ENCODE results near the gene TRAF2. TPM values are rescaled to one million over a fixed set of nuclear protein-coding genes. Genes with fewer than 3 reads are reported as not detected.
A peak's percentile ranks its signal among the peaks of the same experiment; 100 is the strongest.

The TRAF2 gene
- total and polyA plus RNA-seq, 2 of the 4 experiments (the other 2 are of a cell fraction): 6.6 to 12.0 TPM

DNA sequence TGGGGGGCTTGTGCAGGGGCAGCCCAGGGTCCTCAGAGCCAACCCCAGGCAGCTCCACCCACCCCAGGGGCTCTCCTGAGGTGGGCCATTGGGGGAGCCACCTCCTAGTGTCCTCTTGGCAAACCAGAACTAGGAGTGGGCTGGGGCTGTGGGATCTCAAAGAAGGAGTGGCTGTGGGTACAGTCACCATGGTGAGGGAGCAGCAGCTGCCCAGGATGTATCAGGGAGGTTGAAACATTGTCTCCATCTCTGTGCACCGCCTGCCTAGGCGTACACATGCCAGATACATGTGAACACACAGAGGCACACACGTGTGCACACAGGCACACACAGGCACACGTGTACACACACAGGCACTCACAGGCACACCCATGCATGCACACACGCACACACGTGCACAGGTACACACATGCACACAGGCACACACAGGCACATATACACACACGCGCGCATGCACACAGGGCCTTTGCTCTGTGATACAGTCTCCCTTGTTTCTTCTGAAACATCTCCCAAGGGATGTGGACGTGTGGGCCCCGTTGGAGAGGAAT lies 76.5 kb downstream of the TRAF2 start:
- Histone ChIP-seq H4K91ac (ENCODE audit: insufficient read depth, low read depth, low read length) (no peak overlapping the region), H3K4me1 (ENCODE audit: control insufficient read depth, insufficient read depth, low read length) (no peaks in the 10 kb centered on the region), H3K14ac (replicated peaks; ENCODE audit: low read depth, low read length) (no peak overlapping the region), H2BK5ac (ENCODE audit: low read depth, low read length, poor library complexity, severe bottlenecking) (no peak overlapping the region), H4K5ac (ENCODE audit: low read depth, low read length) (no peak overlapping the region), H3K9ac (ENCODE audit: low read depth, low read length) (no peak overlapping the region), H3K79me1 (ENCODE audit: low read depth in 1 of 2, low read length in 2 of 2) (no peaks in the 10 kb centered on the region), H3K27me3 (ENCODE audit: control insufficient read depth, insufficient read depth, low read length) (peaks cover 24% of the 10 kb centered on the region), H3K9me3 (ENCODE audit: control insufficient read depth, insufficient read depth, low read length) (no peaks in the 10 kb centered on the region), H3K18ac (ENCODE audit: low read depth, low read length) (no peak overlapping the region), H4K20me1 (ENCODE audit: insufficient read depth, low read length) (no peaks in the 10 kb centered on the region), H3K4me2 (ENCODE audit: low read depth, low read length) (no peak overlapping the region), H3K23ac (ENCODE audit: low read depth, low read length) (no peak overlapping the region), H2BK15ac (ENCODE audit: low read depth, low read length) (no peak overlapping the region), H3K56ac (ENCODE audit: extremely low read depth, insufficient read depth, low read length) (no peak overlapping the region), H3K4ac (ENCODE audit: low read depth, low read length) (no peak overlapping the region), H2AK5ac (ENCODE audit: low read depth, low read length) (no peak overlapping the region), H3K9me1 (ENCODE audit: insufficient read depth, low read length) (peaks cover 2% of the 10 kb centered on the region; the same call in 1 of the 2 replicates), H2BK20ac (ENCODE audit: low read depth, low read length) (no peak overlapping the region), H2AFZ (replicated peaks; ENCODE audit: low read length, poor library complexity) (peak overlapping the region; percentile 3), H3K36me3 (ENCODE audit: control insufficient read depth, insufficient read depth, low read length) (no peaks in the 10 kb centered on the region), H2BK120ac (ENCODE audit: low read depth, low read length) (no peak overlapping the region), H2AK9ac (replicated peaks; ENCODE audit: low read depth, low read length, poor library complexity) (no peak overlapping the region), H3K4me3 (ENCODE audit: insufficient read depth, low read depth, low read length) (no peak overlapping the region), H3K27ac (ENCODE audit: insufficient read depth, low read length) (no peak overlapping the region), H4K8ac (ENCODE audit: low read depth in 2 of 2, low read length in 2 of 2) (no peak overlapping the region)
- ATAC-seq (ENCODE audit: low read depth) (no peak), DNase-seq (no peak)
- POLR2A ChIA-PET (ENCODE audit: unreplicated experiment): no interaction called here
- TF ChIP-seq POLR2A (IDR thresholded peaks at IDR 0.05; ENCODE audit: low read depth, low read length): no peak
- no peak for TF ChIP-seq MXI1 (IDR thresholded peaks at IDR 0.05; ENCODE audit: borderline replicate concordance, low read depth, low read length)
- TF ChIP-seq, protein P1, sequence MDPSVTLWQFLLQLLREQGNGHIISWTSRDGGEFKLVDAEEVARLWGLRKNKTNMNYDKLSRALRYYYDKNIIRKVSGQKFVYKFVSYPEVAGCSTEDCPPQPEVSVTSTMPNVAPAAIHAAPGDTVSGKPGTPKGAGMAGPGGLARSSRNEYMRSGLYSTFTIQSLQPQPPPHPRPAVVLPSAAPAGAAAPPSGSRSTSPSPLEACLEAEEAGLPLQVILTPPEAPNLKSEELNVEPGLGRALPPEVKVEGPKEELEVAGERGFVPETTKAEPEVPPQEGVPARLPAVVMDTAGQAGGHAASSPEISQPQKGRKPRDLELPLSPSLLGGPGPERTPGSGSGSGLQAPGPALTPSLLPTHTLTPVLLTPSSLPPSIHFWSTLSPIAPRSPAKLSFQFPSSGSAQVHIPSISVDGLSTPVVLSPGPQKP (IDR thresholded peaks at IDR 0.05; ENCODE audit: borderline replicate concordance, low read depth, low read length): no peak
- TF ChIP-seq MAFK (IDR thresholded peaks at IDR 0.05; ENCODE audit: low read depth, low read length): no peak
- TF ChIP-seq SMC3 (IDR thresholded peaks at IDR 0.05; ENCODE audit: low read depth, low read length): no peak
- TF ChIP-seq, protein P2, sequence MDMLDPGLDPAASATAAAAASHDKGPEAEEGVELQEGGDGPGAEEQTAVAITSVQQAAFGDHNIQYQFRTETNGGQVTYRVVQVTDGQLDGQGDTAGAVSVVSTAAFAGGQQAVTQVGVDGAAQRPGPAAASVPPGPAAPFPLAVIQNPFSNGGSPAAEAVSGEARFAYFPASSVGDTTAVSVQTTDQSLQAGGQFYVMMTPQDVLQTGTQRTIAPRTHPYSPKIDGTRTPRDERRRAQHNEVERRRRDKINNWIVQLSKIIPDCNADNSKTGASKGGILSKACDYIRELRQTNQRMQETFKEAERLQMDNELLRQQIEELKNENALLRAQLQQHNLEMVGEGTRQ (IDR thresholded peaks at IDR 0.05; ENCODE audit: low read depth, low read length): no peak
- TF ChIP-seq, protein P3, sequence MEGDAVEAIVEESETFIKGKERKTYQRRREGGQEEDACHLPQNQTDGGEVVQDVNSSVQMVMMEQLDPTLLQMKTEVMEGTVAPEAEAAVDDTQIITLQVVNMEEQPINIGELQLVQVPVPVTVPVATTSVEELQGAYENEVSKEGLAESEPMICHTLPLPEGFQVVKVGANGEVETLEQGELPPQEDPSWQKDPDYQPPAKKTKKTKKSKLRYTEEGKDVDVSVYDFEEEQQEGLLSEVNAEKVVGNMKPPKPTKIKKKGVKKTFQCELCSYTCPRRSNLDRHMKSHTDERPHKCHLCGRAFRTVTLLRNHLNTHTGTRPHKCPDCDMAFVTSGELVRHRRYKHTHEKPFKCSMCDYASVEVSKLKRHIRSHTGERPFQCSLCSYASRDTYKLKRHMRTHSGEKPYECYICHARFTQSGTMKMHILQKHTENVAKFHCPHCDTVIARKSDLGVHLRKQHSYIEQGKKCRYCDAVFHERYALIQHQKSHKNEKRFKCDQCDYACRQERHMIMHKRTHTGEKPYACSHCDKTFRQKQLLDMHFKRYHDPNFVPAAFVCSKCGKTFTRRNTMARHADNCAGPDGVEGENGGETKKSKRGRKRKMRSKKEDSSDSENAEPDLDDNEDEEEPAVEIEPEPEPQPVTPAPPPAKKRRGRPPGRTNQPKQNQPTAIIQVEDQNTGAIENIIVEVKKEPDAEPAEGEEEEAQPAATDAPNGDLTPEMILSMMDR (conservative IDR thresholded peaks at IDR 0.05; ENCODE audit: low read depth, low read length): no peak
- TF ChIP-seq RCOR1 (IDR thresholded peaks at IDR 0.05; ENCODE audit: insufficient replicate concordance, low read length): no peak
- no peak for TF ChIP-seq NFE2L2 (IDR thresholded peaks at IDR 0.05; ENCODE audit: low read depth, low read length)
- no peak for TF ChIP-seq RAD21 (IDR thresholded peaks at IDR 0.05; ENCODE audit: low read length)
- TF ChIP-seq MAZ (IDR thresholded peaks at IDR 0.05; ENCODE audit: borderline replicate concordance, low read depth, low read length): no peak
- WGBS, 2 experiments (ENCODE audit: extremely low coverage in 2 of 2, insufficient read length in 1 of 2): no CpG with 5 or more reads among the region's 11 CpGs
- in situ Hi-C loops (cut with MboI; ENCODE audit: low sequenced_read_pairs): no loop called here
- no TSS peak for BruUV-seq (replicated peaks)
- CTCF ChIA-PET: no interaction called here
- intact Hi-C loops (cut with micrococcal nuclease): no loop called here
- dilution Hi-C loops (cut with HindIII; ENCODE audit: low sequenced_read_pairs, unreplicated experiment): no loop called here
